GM23248 (cell line): ENCODE data around the gene HAL.

Experiments
- EZH2 ChIP-seq: fragments of 200-600 bp; sonication (generic); IDR thresholded peaks from 2 replicates; pipeline ENCODE4 v1.6.1; 2018; ENCODE audit warnings: antibody characterized with exemption, mild to moderate bottlenecking; ENCODE audit not compliant: insufficient read depth, poor library complexity, severe bottlenecking
- EZH2phosphoT487 ChIP-seq: fragments of 200-600 bp; sonication (generic); IDR thresholded peaks from 2 replicates; pipeline ENCODE4 v1.6.1; 2018; ENCODE audit warnings: antibody characterized with exemption, moderate library complexity, mild to moderate bottlenecking, low read depth; ENCODE audit not compliant: insufficient read depth

DNA sequence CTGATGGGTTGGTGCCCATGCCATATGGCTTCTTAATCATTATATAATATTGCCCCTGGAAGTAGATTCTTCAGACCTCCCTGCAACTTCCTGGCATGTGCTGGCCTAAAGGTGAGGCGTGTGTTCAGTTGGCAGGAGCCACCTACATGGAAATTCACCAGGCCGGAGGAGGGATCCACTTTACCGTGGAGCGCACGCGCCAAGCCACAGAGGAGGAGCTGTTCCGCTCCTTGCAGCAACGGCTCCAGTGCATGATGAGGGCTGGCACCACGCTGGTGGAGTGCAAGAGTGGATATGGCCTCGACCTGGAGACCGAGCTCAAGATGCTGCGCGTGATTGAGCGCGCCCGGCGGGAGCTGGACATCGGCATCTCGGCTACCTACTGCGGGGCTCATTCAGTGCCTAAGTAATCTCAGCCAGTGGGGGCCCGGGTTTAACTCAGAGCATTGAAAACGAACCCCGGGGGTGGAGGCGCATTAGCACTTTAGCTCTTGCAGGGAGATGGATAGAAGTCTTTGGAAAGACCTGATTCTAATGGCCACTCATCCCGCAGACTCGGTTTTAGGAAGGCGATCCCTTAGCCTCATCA is 39.5 kb downstream of the HAL start:
- TF ChIP-seq EZH2phosphoT487, result no peak
- TF ChIP-seq EZH2, result no peak
